ENCODE data around the gene TRNP1. TPM values are rescaled to one million over a fixed set of nuclear protein-coding genes. Genes with fewer than 3 reads are reported as not detected.

Gene TRNP1
- total and polyA plus RNA-seq, 2 of the 4 experiments (the other 2 are of a cell fraction): 63.3 to 91.6 TPM

GRCh38 chr1:26994787-26995517, 1.5 kb downstream of the TRNP1 start:
- H3K9ac ChIP-seq (ENCODE audit: low read depth, low read length): peak overlapping the region; percentile 91
- H3K4me1 ChIP-seq (ENCODE audit: control insufficient read depth, insufficient read depth, low read length): peaks cover 52% of the 10 kb centered on the region
- H3K36me3 ChIP-seq (ENCODE audit: control insufficient read depth, insufficient read depth, low read length): peaks cover 12% of the 10 kb centered on the region; the same call in 1 of the 2 replicates
- dilution Hi-C loops (cut with HindIII; ENCODE audit: low sequenced_read_pairs, unreplicated experiment) (no loop called here), in situ Hi-C loops (cut with MboI; ENCODE audit: low sequenced_read_pairs) (loop anchor here (5.0 kb wide), 1 partner anchor 102 kb away; no protein-coding TSS in a partner anchor), intact Hi-C loops (cut with micrococcal nuclease) (no loop called here)
- no peak for DNase-seq
- H3K14ac ChIP-seq (replicated peaks; ENCODE audit: low read depth, low read length): peak overlapping the region; percentile 59
- H4K20me1 ChIP-seq (ENCODE audit: insufficient read depth, low read length): peaks cover 30% of the 10 kb centered on the region
- H3K4me2 ChIP-seq (ENCODE audit: low read depth, low read length): peak overlapping the region; percentile 85
- ATAC-seq (ENCODE audit: low read depth): no peak
- H3K9me1 ChIP-seq (ENCODE audit: insufficient read depth, low read length): peaks cover 27% of the 10 kb centered on the region
- WGBS, 2 experiments (ENCODE audit: extremely low coverage in 2 of 2, insufficient read length in 1 of 2): 80% methylated on average over 2 of the region's 15 CpGs; no CpG with 5 or more reads in 1 of the 2 experiments
- TF ChIP-seq MXI1 (IDR thresholded peaks at IDR 0.05; ENCODE audit: borderline replicate concordance, low read depth, low read length): 0 out of 2 replicates have a peak, but pooled peaks have one; percentile 17
- TF ChIP-seq, protein P1, sequence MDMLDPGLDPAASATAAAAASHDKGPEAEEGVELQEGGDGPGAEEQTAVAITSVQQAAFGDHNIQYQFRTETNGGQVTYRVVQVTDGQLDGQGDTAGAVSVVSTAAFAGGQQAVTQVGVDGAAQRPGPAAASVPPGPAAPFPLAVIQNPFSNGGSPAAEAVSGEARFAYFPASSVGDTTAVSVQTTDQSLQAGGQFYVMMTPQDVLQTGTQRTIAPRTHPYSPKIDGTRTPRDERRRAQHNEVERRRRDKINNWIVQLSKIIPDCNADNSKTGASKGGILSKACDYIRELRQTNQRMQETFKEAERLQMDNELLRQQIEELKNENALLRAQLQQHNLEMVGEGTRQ (IDR thresholded peaks at IDR 0.05; ENCODE audit: low read depth, low read length): no peak
- TF ChIP-seq RCOR1 (IDR thresholded peaks at IDR 0.05; ENCODE audit: insufficient replicate concordance, low read length): no peak
- TF ChIP-seq SMC3 (IDR thresholded peaks at IDR 0.05; ENCODE audit: low read depth, low read length): no peak
- H2BK20ac ChIP-seq (ENCODE audit: low read depth, low read length): no peak overlapping the region
- CTCF ChIA-PET: interaction anchor here (0.7 to 1.4 kb wide), 5 partner anchors 8 to 1748 kb away, joined by 3 to 5 read pairs (median 4); no protein-coding TSS in a partner anchor
- H2AK5ac ChIP-seq (ENCODE audit: low read depth, low read length): peak overlapping the region; percentile 22; the same call in 1 of the 2 replicates
- POLR2A ChIA-PET (ENCODE audit: unreplicated experiment): no interaction called here
- peak overlapping the region; percentile 36; the same call in 1 of the 2 replicates for H4K91ac ChIP-seq (ENCODE audit: insufficient read depth, low read depth, low read length)
- peak overlapping the region; percentile 11; the same call in 1 of the 2 replicates for H4K5ac ChIP-seq (ENCODE audit: low read depth, low read length)
- H2AFZ ChIP-seq (replicated peaks; ENCODE audit: low read length, poor library complexity): peak overlapping the region; percentile 85
- H2BK5ac ChIP-seq (ENCODE audit: low read depth, low read length, poor library complexity, severe bottlenecking): peak overlapping the region; percentile 91
- peak overlapping the region; percentile 16; the same call in 1 of the 3 replicates for H2BK15ac ChIP-seq (ENCODE audit: low read depth, low read length)
- peak overlapping the region; percentile 95 for H3K4me3 ChIP-seq (ENCODE audit: insufficient read depth, low read depth, low read length)
- peaks cover 11 to 49% of the 10 kb centered on the region in 2 experiments; a peak in 3 of 4 replicates for H3K79me1 ChIP-seq (ENCODE audit: low read depth in 1 of 2, low read length in 2 of 2)
- peak overlapping the region; percentile 35 for H3K18ac ChIP-seq (ENCODE audit: low read depth, low read length)
- peak overlapping the region; percentile 38 for H3K4ac ChIP-seq (ENCODE audit: low read depth, low read length)
- H4K8ac ChIP-seq (ENCODE audit: low read depth in 2 of 2, low read length in 2 of 2): peak overlapping the region; percentile 16 to 65; a peak in 2 of 4 replicates
- H3K9me3 ChIP-seq (ENCODE audit: control insufficient read depth, insufficient read depth, low read length): no peaks in the 10 kb centered on the region
- peak overlapping the region; percentile 46 for H3K23ac ChIP-seq (ENCODE audit: low read depth, low read length)
- H3K27me3 ChIP-seq (ENCODE audit: control insufficient read depth, insufficient read depth, low read length): no peaks in the 10 kb centered on the region
- H3K56ac ChIP-seq (ENCODE audit: extremely low read depth, insufficient read depth, low read length): peak overlapping the region; percentile 52; the same call in 1 of the 2 replicates
- H2BK120ac ChIP-seq (ENCODE audit: low read depth, low read length): peak overlapping the region; percentile 35; the same call in 1 of the 2 replicates
- H3K27ac ChIP-seq (ENCODE audit: insufficient read depth, low read length): peak overlapping the region; percentile 88
- H2AK9ac ChIP-seq (replicated peaks; ENCODE audit: low read depth, low read length, poor library complexity): peak overlapping the region; percentile 91
- BruUV-seq (replicated peaks): TSS peak; percentile 19
